ENCODE measurements around the gene PACS2.

Gene PACS2

GRCh38 chr14:105351410-105351809, 36.9 kb downstream of the PACS2 start:
- TF ChIP-seq REST (IDR thresholded peaks at IDR 0.05; ENCODE audit: insufficient replicate concordance, low read depth) (no peak), GABPA (IDR thresholded peaks at IDR 0.05; ENCODE audit: low read depth) (no peak), SPI1 (IDR thresholded peaks at IDR 0.05; ENCODE audit: borderline replicate concordance, low read depth) (no peak), POLR2AphosphoS5 (IDR thresholded peaks at IDR 0.05; ENCODE audit: low read depth) (no peak), CTCF (IDR thresholded peaks at IDR 0.05; ENCODE audit: insufficient read depth, low read length) (no peak)
- no peak overlapping the region for H3K27ac ChIP-seq (replicated peaks)
- DNase-seq (ENCODE audit: low read depth in 1 of 2, low spot score in 1 of 2): no peak
- no peaks in the 10 kb centered on the region for H3K27me3 ChIP-seq (ENCODE audit: insufficient read depth, poor library complexity, severe bottlenecking)
- no peak overlapping the region for H3K4me3 ChIP-seq (replicated peaks; ENCODE audit: insufficient read depth, low read length)

- H3K4me3 ChIP-seq (replicated peaks; ENCODE audit: insufficient read depth, low read length): no peak overlapping the region
- TF ChIP-seq CTCF (IDR thresholded peaks at IDR 0.05; ENCODE audit: insufficient read depth, low read length) (peak; percentile 83), REST (IDR thresholded peaks at IDR 0.05; ENCODE audit: insufficient replicate concordance, low read depth) (no peak)
- no peak overlapping the region for H3K27ac ChIP-seq (replicated peaks)
- no peaks in the 10 kb centered on the region for H3K27me3 ChIP-seq (ENCODE audit: insufficient read depth, poor library complexity, severe bottlenecking)
- peak; percentile 71 to 93 for DNase-seq (ENCODE audit: low read depth in 1 of 2, low spot score in 1 of 2)
Observed at GRCh38 chr14:105351920-105352851, 37.6 kb downstream of the PACS2 start.

GRCh38 chr14:105353136-105353535, 38.6 kb downstream of the PACS2 start:
- TF ChIP-seq POLR2AphosphoS5 (IDR thresholded peaks at IDR 0.05; ENCODE audit: low read depth) (no peak), GABPA (IDR thresholded peaks at IDR 0.05; ENCODE audit: low read depth) (no peak), SPI1 (IDR thresholded peaks at IDR 0.05; ENCODE audit: borderline replicate concordance, low read depth) (no peak), CTCF (IDR thresholded peaks at IDR 0.05; ENCODE audit: insufficient read depth, low read length) (no peak), REST (IDR thresholded peaks at IDR 0.05; ENCODE audit: insufficient replicate concordance, low read depth) (no peak)
- DNase-seq (ENCODE audit: low read depth in 1 of 2, low spot score in 1 of 2): no peak
- Histone ChIP-seq H3K27me3 (ENCODE audit: insufficient read depth, poor library complexity, severe bottlenecking) (no peaks in the 10 kb centered on the region), H3K27ac (replicated peaks) (no peak overlapping the region), H3K4me3 (replicated peaks; ENCODE audit: insufficient read depth, low read length) (no peak overlapping the region)

All from HL-60 (cell line).